ENCODE measurements around the gene TUBB. TPM values are rescaled to one million over a fixed set of nuclear protein-coding genes. Genes with fewer than 3 reads are reported as not detected.
A peak's percentile ranks its signal among the peaks of the same experiment; 100 is the strongest.

TUBB gene
- total and polyA plus RNA-seq, 9 donors = 242 to 772 (median 630) TPM

- no peak overlapping the region for H3K27ac ChIP-seq
- DNase-seq = no peak
- no peak overlapping the region for H3K4me3 ChIP-seq
- no peaks in the 10 kb centered on the region for H3K36me3 ChIP-seq
- no peaks in the 10 kb centered on the region for H3K9me3 ChIP-seq
- no peaks in the 10 kb centered on the region for H3K27me3 ChIP-seq
- TF ChIP-seq EP300 (IDR thresholded peaks at IDR 0.05) (no peak), POLR2A (IDR thresholded peaks at IDR 0.05) (no peak), CTCF (IDR thresholded peaks at IDR 0.05) (no peak)
- 78 to 81% (median 79%) methylated on average over 6 of the region's 6 CpGs for WGBS, 3 donors
- H3K4me1 ChIP-seq (ENCODE audit: insufficient read depth) = peaks cover 7% of the 10 kb centered on the region
- intact Hi-C loops (cut with DNase I) = loop anchor here in 3 of 4 donors (10.0 kb wide), 2 partner anchors 136 to 194 kb away; no protein-coding TSS in a partner anchor
These were observed 18.4 kb downstream of the TUBB start for GRCh38 chr6:30738532-30738931.

GRCh38 chr6:30740540-30740870 lies 20.4 kb downstream of the TUBB start:
- H3K27me3 ChIP-seq = no peaks in the 10 kb centered on the region
- intact Hi-C loops (cut with DNase I) = loop anchor here (5.0 to 10.0 kb wide), 7 partner anchors 37 to 334 kb away; partner anchors contain the start of gene DDR1 (in 3 of the 4)
- H3K4me3 ChIP-seq = no peak overlapping the region
- H3K27ac ChIP-seq = peak overlapping the region in 1 of 2 donors; percentile 2
- TF ChIP-seq CTCF (IDR thresholded peaks at IDR 0.05) (no peak), POLR2A (IDR thresholded peaks at IDR 0.05) (no peak), EP300 (IDR thresholded peaks at IDR 0.05) (no peak)
- H3K36me3 ChIP-seq = no peaks in the 10 kb centered on the region
- peaks cover 7% of the 10 kb centered on the region for H3K4me1 ChIP-seq (ENCODE audit: insufficient read depth)
- H3K9me3 ChIP-seq = no peaks in the 10 kb centered on the region
- no peak for DNase-seq
- 83 to 94% (median 88%) methylated on average over 2 of the region's 2 CpGs for WGBS, 3 donors

GRCh38 chr6:30741063-30741779 lies 21.1 kb downstream of the TUBB start:
- Histone ChIP-seq H3K27me3 (no peaks in the 10 kb centered on the region), H3K36me3 (no peaks in the 10 kb centered on the region), H3K4me1 (ENCODE audit: insufficient read depth) (peaks cover 7% of the 10 kb centered on the region), H3K9me3 (no peaks in the 10 kb centered on the region), H3K4me3 (peak overlapping the region; percentile 60), H3K27ac (peak overlapping the region in 1 of 2 donors; percentile 89)
- TF ChIP-seq POLR2A (IDR thresholded peaks at IDR 0.05) = no peak
- no peak for TF ChIP-seq EP300 (IDR thresholded peaks at IDR 0.05)
- no peak for TF ChIP-seq CTCF (IDR thresholded peaks at IDR 0.05)
- intact Hi-C loops (cut with DNase I) = loop anchor here (5.0 to 10.0 kb wide), 7 partner anchors 36 to 334 kb away; partner anchors contain the start of gene DDR1 (in 3 of the 4)
- DNase-seq = no peak
- 67 to 74% (median 68%) methylated on average over 8 of the region's 8 CpGs for WGBS, 3 donors

GRCh38 chr6:30741789-30742315 lies 21.7 kb downstream of the TUBB start:
- no peak for DNase-seq
- H3K4me1 ChIP-seq (ENCODE audit: insufficient read depth) = peaks cover 7% of the 10 kb centered on the region
- 5 to 6% (median 6%) methylated on average over 13 of the region's 13 CpGs for WGBS, 3 donors

More at GRCh38 chr6:30741789-30742315, 21.7 kb downstream of the TUBB start:
- TF ChIP-seq CTCF (IDR thresholded peaks at IDR 0.05) = no peak
- no peak for TF ChIP-seq EP300 (IDR thresholded peaks at IDR 0.05)
- no peak for TF ChIP-seq POLR2A (IDR thresholded peaks at IDR 0.05)
- Histone ChIP-seq H3K36me3 (no peaks in the 10 kb centered on the region), H3K27ac (peak overlapping the region; percentile 72 to 89), H3K9me3 (no peaks in the 10 kb centered on the region), H3K4me3 (peak overlapping the region; percentile 60), H3K27me3 (no peaks in the 10 kb centered on the region)
- intact Hi-C loops (cut with DNase I) = loop anchor here (5.0 to 10.0 kb wide), 7 partner anchors 35 to 333 kb away; partner anchors contain the start of gene DDR1 (in 3 of the 4)
